HCEC 1CT (cell line): Measurements from ENCODE around the gene C16orf86.
"Not testable (repeated sequence)": the region's sequence is repeated elsewhere in the genome, so short reads cannot be mapped to it uniquely, and the experiment has no call there.

Source experiments
- DNase-seq: peaks from one replicate; pipeline ENCODE4 v3.0.0-alpha.2; 2017

The C16orf86 gene

GRCh38 chr16:67668495-67669157 is 2.0 kb downstream of the C16orf86 start:
- no peak for DNase-seq

GRCh38 chr16:67669499-67670101 is 3.0 kb downstream of the C16orf86 start:
- no peak for DNase-seq

- DNase-seq, result no peak
These were observed 5.7 kb downstream of the C16orf86 start for GRCh38 chr16:67672306-67672705.

DNA sequence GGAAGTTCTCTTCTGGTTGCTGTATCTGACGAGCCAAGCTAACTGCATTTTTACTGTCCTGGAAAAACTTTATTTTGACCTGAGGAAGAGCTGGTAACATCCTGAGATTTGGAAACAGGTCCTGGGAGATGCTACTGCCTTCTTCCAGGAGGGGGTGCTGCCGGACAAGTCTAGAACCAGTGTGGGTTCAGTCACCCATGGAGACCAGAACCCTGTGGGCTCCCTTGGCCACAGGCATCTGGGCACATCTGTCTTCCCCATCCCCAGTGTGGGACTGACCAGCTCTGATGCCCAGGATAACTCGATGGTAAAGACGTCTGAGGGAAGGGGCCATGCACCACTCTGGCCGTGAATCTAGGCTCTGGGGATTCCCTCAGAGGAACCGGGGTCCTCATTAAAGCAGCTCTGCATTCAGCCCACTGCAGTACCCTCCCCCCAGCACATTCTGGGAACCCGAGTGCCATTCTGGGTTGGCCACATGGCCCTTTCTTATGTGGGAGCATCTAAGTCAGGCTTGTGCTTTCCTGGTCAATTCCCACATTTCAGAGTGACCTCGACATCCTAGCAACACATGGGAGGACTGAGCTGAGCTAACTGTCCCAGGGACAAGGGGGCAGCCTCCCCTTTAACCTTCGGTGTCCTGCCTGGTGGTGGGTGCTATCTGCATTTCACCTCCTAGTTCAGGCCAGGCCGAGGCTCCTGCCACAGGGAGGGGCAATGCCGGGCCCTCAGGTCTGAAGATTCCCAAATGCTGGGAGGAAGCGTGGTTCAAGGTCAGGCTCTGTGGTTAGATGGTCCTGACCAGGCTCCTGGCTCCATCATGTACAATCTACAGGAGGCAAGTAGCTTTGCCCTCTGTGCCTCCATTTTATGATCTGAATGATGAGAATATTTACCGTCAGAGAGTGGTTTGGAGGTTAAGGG is 6.4 kb downstream of the C16orf86 start:
- DNase-seq, result peak; percentile 61

- no peak for DNase-seq
These were observed 7.3 kb downstream of the C16orf86 start for GRCh38 chr16:67673712-67674580.

- no peak for DNase-seq
These were observed 8.4 kb downstream of the C16orf86 start for GRCh38 chr16:67674851-67675578.

DNA sequence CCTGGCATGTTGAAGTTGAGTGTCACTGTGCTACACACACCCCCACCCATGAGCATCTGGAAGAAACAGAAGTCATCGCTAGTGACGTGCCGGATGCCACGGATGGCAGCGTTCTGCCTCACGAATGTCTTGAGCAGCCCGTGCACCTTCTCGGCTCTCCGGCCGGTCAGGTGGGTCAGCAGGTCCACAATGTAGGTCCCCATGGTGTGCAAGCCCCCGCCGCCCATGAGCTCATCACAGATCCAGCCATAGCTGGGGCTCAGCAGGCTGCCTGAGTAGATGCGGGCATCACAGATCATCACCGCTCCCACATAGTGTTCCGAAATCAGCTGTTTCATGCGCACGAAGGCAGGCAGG is 8.9 kb downstream of the C16orf86 start:
- no peak for DNase-seq

GRCh38 chr16:67675999-67676398 is 9.4 kb downstream of the C16orf86 start:
- DNase-seq, result no peak

DNA sequence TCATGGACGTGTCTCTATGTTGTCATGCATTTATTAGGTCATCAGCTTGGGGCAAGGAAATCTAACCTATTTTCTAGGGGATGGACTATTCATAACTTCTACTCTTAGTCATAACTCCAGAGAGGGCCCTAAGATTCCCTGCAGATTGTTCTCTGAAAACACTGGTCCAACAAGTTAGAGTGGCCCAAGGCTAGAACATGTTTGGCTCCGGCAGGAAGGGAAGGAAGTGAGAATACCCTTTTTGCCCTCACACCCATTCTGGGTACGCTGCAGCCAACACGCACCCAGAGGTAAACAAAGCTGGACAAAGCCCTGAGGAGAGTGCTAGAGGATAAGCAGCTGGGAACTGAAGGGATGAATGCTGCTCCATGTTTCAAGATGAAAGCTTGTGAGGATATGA is 9.9 kb downstream of the C16orf86 start:
- DNase-seq, result no peak

DNA sequence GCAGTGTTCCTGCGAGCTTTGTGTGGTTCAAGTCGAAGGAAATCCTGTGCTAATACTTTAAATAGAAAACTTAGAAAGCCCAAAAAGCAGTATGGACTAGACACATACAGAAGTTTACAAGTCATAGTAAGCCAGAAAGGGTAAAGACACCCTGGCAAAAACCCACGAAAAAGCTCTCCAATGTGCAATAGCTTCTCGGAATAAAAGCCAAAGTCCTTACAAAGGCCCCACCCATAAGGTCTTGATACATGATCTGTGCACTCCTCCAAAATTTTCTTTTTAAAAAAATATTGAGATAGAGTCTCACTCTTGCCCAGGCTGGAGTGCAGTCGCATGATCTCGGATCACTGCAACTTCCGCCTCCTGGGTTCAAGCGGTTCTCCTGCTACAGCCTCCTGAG is 10.3 kb downstream of the C16orf86 start:
- DNase-seq, result no peak

- DNase-seq, result no peak
These were observed 11.1 kb downstream of the C16orf86 start for GRCh38 chr16:67677712-67678111.

GRCh38 chr16:67678354-67679023 is 11.9 kb downstream of the C16orf86 start:
- DNase-seq, result no peak

- no peak for DNase-seq
These were observed 13.6 kb downstream of the C16orf86 start for GRCh38 chr16:67679935-67680897.

GRCh38 chr16:67683767-67684166 is 17.2 kb downstream of the C16orf86 start:
- DNase-seq, result no peak

DNA sequence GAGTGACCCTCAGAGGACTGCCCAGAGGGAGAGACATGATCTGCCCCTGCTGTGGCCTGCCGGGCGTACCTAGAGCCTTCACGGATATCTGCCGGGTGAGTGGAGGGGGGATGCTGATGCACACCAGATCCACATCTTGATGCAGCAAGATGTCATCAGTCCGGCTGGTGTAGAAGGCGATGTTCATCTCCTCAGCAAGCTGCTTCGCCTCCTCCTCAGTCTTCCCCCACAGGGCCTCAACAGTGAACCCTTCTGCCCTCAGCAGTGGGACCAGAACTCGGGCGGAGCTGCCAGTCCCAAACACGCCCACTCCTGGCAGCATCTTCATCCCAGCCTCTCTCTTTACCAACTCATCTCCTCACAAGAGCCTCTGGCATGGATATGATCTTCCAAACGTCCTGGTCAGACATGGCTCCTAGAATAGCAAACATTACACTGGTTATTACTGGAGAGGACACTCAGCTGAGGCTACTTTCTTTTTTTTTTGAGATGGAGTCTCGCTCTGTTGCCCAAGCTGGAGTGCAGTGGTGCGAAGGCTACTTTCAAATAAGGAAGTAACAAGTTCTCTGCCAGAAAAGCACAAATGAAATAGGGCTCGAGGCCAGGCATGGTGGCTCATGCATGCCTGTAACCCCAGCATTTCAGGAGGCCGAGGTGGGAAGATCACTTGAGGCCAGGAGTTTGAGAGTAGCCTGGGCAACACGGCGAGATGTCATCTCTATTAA is 18.9 kb downstream of the C16orf86 start:
- DNase-seq, result no peak

DNA sequence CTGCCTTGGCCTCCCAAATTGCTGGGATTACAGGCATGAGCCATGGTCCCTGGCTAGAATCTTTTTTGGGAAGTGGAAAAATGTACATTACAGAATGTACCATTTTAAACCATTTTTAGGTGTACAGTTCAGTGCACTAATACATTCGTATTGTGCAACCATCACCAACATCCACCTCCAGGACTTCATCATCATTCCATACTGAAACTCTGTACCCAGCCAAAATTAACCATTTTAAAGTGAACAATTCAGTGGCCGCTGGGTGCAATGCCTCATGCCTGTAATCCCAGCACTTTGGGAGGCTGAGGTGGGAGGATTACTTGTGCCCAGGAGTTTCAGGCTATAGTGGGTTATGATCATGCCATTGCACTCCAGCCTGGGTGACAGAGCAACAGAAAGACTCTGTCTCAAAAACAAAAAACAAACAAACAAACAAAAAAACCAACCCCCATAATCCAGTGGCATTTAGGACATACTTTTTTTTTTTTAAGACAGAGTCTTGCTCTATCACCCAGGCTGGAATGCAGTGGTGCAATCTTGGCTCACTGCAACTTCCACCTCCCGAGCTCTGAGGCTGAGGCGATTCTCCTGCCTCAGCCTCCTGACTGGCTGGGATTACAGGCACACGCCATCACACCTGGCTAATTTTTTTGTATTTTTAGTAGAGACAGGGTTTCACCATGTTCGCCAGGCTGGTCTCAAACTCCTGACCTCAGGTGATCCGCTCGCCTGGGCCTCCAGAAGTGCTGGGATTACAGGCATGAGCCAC is 27.1 kb downstream of the C16orf86 start:
- not testable (repeated sequence) for DNase-seq

DNA sequence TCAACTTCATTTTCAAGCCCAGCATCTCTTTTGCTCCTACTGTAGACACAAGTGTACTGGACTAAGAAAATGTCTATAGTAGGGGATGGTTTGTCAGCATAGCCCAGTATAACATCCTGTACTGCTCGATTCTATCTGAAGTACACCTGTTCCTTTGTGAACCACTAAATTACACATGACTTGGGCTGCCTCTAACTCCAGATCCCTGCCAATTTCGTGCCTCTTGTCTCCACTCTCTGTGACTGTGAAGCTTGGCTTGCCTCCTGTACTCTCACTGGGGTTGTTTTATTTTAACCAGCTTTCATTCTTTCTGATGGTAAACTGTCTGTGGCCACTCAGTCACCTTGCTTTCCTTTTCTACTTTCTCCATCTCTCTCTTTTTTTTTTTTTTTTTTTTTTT is 28.0 kb downstream of the C16orf86 start:
- DNase-seq, result no peak

GRCh38 chr16:67697422-67698185 is 31.0 kb downstream of the C16orf86 start:
- no peak for DNase-seq
